ENCODE measurements around the gene SLC6A8. TPM values are rescaled to one million over a fixed set of nuclear protein-coding genes. Genes with fewer than 3 reads are reported as not detected.
A peak's percentile ranks its signal among the peaks of the same experiment; 100 is the strongest.
"Not testable (repeated sequence)": the region's sequence is repeated elsewhere in the genome, so short reads cannot be mapped to it uniquely, and the experiment has no call there.

SLC6A8 gene
- total RNA-seq, 4 donors from 2014 or later, result 26.1 to 74.1 (median 45.2) TPM

DNA sequence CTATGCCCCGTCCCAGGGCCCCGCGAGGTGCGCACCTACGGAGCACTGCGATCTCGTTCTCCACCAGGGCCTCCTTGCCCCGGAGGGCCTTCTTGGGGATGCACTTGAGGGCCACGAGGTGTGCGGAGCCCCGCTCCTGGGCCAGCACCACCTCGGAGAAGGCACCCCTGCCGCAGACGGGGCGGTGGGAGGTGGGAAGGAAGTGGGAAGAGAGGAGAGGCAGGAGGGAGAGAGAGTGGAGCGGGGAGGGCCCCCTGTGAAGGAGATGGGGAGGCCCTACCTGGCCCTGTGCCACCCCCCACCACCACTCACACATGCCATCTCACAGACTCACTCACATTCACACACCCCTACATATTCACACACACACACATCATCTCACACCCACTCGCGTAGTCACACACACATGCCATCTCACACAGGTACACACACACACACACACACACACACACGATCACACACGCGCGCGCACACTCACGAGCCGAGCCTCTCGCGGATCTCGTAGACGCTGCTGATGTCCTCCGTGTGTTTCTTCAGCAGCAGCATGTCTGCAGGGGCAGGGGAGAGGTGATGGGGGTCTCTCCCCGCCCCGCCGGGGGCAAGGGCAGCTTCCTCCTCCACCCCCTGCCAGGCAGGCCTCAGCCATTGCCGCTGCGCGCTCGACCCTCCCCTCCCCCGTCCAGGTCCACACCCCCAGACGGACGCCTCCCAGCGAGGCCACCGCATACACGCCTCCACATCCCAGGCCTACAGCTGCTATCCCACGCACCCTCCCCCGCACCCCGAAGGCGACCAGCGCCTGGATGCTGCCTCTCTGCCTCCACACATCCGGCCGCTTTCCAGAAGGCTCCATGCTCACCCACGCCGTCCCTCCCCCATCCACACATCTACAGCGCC, 14.9 kb upstream of the SLC6A8 start:
- Histone ChIP-seq H3K36me3 (no peaks in the 10 kb centered on the region), H3K27ac (no peak overlapping the region), H3K27me3 (peaks cover 29% of the 10 kb centered on the region), H3K4me3 (no peak overlapping the region), H3K4me1 (peaks cover 9% of the 10 kb centered on the region), H3K9me3 (no peaks in the 10 kb centered on the region)
- no peak for DNase-seq (ENCODE audit: low spot score in 2 of 2)
- TF ChIP-seq POLR2A (IDR thresholded peaks at IDR 0.05), result no peak
- TF ChIP-seq EP300 (IDR thresholded peaks at IDR 0.05), result no peak
- TF ChIP-seq, protein P1, sequence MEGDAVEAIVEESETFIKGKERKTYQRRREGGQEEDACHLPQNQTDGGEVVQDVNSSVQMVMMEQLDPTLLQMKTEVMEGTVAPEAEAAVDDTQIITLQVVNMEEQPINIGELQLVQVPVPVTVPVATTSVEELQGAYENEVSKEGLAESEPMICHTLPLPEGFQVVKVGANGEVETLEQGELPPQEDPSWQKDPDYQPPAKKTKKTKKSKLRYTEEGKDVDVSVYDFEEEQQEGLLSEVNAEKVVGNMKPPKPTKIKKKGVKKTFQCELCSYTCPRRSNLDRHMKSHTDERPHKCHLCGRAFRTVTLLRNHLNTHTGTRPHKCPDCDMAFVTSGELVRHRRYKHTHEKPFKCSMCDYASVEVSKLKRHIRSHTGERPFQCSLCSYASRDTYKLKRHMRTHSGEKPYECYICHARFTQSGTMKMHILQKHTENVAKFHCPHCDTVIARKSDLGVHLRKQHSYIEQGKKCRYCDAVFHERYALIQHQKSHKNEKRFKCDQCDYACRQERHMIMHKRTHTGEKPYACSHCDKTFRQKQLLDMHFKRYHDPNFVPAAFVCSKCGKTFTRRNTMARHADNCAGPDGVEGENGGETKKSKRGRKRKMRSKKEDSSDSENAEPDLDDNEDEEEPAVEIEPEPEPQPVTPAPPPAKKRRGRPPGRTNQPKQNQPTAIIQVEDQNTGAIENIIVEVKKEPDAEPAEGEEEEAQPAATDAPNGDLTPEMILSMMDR (IDR thresholded peaks at IDR 0.05), result no peak
- 61% methylated on average over 45 of the region's 53 CpGs for WGBS

DNA sequence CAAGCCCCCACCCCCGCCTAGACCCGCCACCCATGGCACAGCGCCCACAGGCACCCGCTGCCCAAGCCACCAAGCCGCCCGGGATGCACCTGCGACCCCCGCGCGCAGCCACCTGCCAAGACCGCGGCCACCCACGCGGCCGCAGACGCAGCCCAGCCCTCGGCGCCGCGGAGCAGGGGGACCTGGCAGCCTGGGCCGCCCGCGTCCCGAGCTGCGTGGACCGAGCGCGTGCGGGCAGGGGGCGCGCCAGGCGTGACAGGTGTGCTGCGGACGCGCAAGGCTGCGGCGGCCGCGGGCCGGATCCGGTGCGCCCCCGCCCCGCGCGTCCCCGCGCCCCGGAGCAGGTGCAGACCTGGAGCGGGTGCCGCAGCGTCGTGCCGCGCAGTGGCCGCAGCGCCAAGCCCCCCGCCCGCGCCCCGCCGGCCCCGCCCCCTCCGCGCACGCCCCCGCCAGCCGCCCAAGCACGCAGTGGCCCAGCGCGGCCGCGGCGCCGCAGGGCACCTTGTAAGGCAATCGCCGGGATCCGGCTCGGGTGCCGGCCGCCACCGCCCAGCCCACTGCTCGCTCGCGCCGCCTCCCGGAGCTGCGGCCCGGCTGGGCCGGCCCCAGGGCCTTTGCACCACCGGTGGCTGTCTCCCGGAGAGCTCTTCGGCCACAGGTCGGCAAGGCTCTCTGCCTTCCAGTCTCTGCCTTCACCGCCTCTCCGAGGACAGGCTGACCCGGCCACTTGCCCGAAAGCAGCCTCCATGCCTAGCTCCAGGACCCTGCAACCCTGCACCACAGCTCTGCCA, 14.1 kb upstream of the SLC6A8 start, which contains the start of gene PNCK:
Gene PNCK (minus strand): TSS at position 386 of the 791 bp plus-strand sequence. CDS start 737 bp downstream, outside the sequence.
- no peaks in the 10 kb centered on the region for H3K36me3 ChIP-seq
- H3K27me3 ChIP-seq, result peaks cover 29% of the 10 kb centered on the region
- no peaks in the 10 kb centered on the region for H3K9me3 ChIP-seq
- H3K4me3 ChIP-seq, result no peak within 1 kb of the TSS
- TF ChIP-seq POLR2A (IDR thresholded peaks at IDR 0.05) (no peak), POLR2AphosphoS5 (IDR thresholded peaks at IDR 0.05) (no peak), EP300 (IDR thresholded peaks at IDR 0.05) (no peak)
- TF ChIP-seq, protein P1 (IDR thresholded peaks at IDR 0.05), result no peak
- no peak for DNase-seq (ENCODE audit: low spot score in 2 of 2)
- 56% methylated on average over 25 of the region's 98 CpGs for WGBS
- H3K4me1 ChIP-seq, result peaks cover 6% of the 10 kb centered on the region
- no peak within 1 kb of the TSS for H3K27ac ChIP-seq

DNA sequence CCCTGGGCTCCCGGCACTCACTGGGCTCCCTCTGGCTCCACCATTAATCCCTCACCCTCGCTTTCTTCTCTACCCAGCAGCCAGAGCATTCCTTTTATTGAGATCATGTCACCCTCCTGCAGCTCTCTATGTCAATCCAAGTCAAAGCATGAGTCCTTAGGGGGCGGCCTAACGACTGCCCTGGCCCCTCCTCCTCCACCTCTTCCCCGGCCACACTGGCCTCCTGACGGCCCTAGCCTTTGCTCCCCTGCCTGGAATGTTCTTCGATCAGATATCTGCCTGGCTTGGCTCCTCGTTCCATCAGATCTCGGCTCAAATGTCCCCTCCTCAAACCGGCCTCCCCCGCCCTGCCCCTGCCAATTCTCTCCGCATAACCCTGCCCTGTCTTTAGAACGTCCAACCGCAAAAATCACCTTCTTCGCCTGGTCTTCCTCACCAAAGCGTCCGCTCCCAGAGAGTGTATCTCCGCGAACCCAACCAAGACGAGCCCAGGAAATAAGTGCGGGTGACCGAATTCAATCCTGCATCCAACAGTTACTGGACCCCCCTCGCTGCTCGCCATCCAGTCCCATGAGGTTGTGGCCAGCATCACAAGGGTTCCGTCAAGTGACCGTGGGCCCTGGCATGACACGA, 13.4 kb upstream of the SLC6A8 start:
- peaks cover 29% of the 10 kb centered on the region for H3K27me3 ChIP-seq

DNA sequence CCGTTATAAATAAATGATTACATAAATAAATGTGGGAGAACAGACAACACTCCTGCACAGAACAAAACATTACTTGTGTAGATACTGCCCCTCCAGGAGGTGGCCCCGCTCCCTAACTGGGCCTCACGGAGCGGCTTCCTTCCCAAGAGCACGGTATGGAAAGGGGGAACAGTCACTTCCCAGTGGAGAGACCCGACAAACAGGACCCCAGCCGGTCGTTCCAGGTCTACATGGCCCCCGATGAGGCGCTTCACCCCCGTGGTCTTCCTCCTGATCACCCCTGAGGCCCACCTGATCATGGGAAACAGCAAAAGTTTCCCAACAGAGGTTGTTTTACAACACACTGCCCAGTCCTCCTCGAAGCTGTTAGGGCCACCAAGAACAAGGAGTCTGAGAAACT, 6.6 kb upstream of the SLC6A8 start:
- H3K4me1 ChIP-seq, result no peaks in the 10 kb centered on the region
- 73% methylated on average over 12 of the region's 12 CpGs for WGBS
- DNase-seq (ENCODE audit: low spot score in 2 of 2), result no peak
- H3K9me3 ChIP-seq, result no peaks in the 10 kb centered on the region
- no peaks in the 10 kb centered on the region for H3K27me3 ChIP-seq
- no peaks in the 10 kb centered on the region for H3K36me3 ChIP-seq
- H3K4me3 ChIP-seq, result no peak overlapping the region
- H3K27ac ChIP-seq, result no peak overlapping the region
- TF ChIP-seq POLR2A (IDR thresholded peaks at IDR 0.05) (no peak), POLR2AphosphoS5 (IDR thresholded peaks at IDR 0.05) (no peak), EP300 (IDR thresholded peaks at IDR 0.05) (no peak)
- TF ChIP-seq, protein P1 (IDR thresholded peaks at IDR 0.05), result no peak

More for the DNA sequence above, 13.4 kb upstream of the SLC6A8 start:
- WGBS, result 85% methylated on average over 27 of the region's 27 CpGs
- no peak overlapping the region for H3K27ac ChIP-seq
- DNase-seq (ENCODE audit: low spot score in 2 of 2), result no peak
- no peaks in the 10 kb centered on the region for H3K9me3 ChIP-seq
- peaks cover 6% of the 10 kb centered on the region for H3K4me1 ChIP-seq
- H3K36me3 ChIP-seq, result no peaks in the 10 kb centered on the region
- no peak overlapping the region for H3K4me3 ChIP-seq
- TF ChIP-seq EP300 (IDR thresholded peaks at IDR 0.05), result no peak
- no peak for TF ChIP-seq POLR2AphosphoS5 (IDR thresholded peaks at IDR 0.05)
- TF ChIP-seq, protein P1 (IDR thresholded peaks at IDR 0.05), result no peak
- no peak for TF ChIP-seq POLR2A (IDR thresholded peaks at IDR 0.05)

DNA sequence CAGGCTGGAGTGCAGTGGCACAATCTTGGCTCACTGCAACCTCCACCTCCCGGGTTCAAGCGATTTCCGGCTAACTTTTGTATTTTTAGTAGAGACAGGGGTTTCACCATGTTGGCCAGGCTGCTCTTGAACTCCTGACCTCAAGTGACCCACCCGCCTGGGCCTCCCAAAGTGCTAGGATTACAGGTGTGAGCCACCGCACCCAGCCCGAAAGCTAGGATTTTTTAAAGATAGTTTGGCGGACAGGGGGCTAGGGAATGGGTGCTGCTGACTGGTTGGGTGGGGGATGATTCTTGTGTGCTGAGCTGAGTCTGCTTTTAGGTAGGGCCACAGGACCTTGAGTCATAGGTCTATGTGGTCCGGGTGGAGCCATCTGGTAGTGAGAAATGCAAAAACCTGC, 4.2 kb upstream of the SLC6A8 start:
- H3K27ac ChIP-seq, H3K27me3 ChIP-seq, H3K4me1 ChIP-seq, H3K9me3 ChIP-seq, H3K36me3 ChIP-seq, H3K4me3 ChIP-seq: not testable (repeated sequence)
- peak in 1 of 2 donors; percentile 1 for DNase-seq (ENCODE audit: low spot score in 2 of 2)
- 97% methylated on average over 8 of the region's 8 CpGs for WGBS
